GM21619 (cell line): Measurements from ENCODE around the gene HOMEZ.
"Not testable (repeated sequence)": the region's sequence is repeated elsewhere in the genome, so short reads cannot be mapped to it uniquely, and the experiment has no call there.

ENCODE experiments used
- ATAC-seq: cut with Tn5 transposase; IDR thresholded peaks from one replicate; pipeline ENCODE4 v1.9.1; 2021; ENCODE audit not compliant: unreplicated experiment

HOMEZ gene

GRCh38 chr14:23286020-23286901, at the start of gene HOMEZ:
Gene HOMEZ (minus strand): TSS chr14:23286132. CDS start chr14:23285952, 180 bp downstream.
- peak; percentile 96 for ATAC-seq

- ATAC-seq: no peak
Measured at GRCh38 chr14:23335623-23336022, 49.7 kb upstream of the HOMEZ start.

- no peak for ATAC-seq
Measured at GRCh38 chr14:23327947-23328744, 42.2 kb upstream of the HOMEZ start.

- no peak for ATAC-seq
Measured at GRCh38 chr14:23326491-23327332, 40.8 kb upstream of the HOMEZ start.

DNA sequence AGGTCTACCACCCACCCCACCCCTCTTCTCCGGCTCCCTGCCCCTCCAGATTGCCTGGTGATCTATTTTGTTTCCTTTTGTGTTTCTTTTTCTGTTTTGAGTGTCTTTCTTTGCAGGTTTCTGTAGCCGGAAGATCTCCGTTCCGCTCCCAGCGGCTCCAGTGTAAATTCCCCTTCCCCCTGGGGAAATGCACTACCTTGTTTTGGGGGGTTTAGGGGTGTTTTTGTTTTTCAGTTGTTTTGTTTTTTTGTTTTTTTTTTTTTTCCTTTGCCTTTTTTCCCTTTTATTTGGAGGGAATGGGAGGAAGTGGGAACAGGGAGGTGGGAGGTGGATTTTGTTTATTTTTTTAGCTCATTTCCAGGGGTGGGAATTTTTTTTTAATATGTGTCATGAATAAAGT, 39.8 kb upstream of the HOMEZ start:
- ATAC-seq: not testable (repeated sequence)

DNA sequence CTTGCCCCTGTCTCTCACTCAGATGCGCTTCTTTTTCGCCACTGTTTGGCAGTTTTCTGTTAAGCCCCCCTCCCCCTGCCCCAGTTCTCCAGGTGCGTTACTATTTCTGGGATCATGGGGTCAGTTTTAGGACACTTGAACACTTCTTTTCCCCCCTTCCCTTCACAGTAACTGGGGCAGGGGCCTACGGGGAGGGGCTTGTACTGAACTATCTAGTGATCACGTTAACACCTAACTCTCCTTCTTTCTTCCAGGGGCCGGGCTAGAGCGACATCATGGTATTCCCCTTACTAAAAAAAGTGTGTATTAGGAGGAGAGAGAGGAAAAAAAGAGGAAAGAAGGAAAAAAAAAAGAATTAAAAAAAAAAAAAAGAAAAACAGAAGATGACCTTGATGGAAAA, 39.1 kb upstream of the HOMEZ start:
- no peak for ATAC-seq

DNA sequence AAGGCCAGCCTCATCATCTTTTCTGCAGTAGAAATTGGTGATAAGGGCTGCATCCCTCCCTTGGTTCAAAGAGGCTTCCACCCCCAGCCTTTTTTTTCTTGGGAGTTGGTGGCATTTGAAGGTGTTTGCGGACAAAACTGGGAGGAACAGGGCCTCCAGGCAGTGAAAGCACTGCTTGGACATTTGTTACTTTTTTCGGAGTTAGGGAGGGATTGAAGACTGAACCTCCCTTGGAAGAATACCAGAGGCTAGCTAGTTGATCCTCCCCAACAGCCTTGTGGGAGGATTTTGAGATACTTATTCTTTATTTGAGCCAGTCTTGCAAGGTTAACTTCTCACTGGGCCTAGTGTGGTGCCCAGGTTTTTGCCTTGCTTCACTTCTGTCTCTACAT, 38.5 kb upstream of the HOMEZ start:
- no peak for ATAC-seq

DNA sequence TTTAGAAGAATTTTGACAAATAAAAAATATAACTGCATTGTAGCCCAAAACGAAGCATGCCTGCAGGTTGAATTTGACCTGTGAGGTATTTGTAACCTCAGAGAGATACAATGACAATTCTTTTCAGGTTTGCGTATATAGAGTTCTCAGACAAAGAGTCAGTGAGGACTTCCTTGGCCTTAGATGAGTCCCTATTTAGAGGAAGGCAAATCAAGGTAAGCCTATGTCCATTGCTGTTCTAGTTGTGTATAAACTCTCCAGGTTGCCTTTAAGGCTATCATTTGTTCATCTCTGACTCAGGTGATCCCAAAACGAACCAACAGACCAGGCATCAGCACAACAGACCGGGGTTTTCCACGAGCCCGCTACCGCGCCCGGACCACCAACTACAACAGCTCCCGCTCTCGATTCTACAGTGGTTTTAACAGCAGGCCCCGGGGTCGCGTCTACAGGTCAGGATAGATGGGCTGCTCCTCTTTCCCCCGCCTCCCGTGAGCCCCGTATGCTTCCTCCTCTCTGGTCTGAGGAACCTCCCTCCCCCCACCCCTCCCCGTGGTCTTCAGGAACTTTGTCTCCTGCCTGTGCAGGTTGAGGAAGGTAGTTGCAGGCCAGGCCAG, 38.0 kb upstream of the HOMEZ start:
- no peak for ATAC-seq

DNA sequence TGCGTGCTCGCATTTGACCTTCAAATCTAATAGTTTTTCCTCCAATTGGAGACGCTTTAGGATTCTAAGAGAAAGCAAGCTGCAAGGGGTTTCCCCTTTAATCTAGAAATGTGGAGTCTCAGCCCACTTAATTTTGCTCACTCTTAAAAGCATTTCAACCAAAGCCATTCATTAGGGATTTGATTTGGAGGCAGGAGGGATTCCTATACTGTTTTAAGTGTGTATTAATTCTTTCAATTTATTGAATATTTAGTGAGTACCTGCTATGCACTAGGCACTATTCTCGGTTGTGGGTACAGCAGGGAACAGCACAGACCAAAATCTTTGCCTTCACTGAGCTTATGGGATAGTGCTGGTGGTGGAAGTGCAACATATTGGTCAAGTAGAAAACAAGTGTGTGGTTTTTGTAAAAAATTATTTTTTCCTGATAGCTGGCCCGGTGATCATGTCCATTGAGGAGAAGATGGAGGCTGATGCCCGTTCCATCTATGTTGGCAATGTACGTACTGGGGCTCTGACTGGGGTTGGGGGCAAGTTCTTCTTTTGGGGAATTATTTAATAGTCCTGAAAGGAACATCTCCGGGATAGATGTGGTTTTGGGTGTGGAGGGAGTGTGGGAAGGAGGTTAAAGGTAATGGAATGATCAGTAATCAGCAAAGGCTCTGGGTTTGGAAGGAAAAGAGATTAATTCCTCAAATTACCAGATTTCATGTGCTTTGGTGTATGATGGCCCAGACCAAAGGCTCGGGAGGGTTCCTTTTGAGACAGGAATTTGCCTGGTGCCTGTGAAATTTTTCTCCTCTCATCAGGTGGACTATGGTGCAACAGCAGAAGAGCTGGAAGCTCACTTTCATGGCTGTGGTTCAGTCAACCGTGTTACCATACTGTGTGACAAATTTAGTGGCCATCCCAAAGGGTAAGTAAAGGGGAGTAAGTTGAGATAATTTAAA, 36.9 kb upstream of the HOMEZ start:
- no peak for ATAC-seq

GRCh38 chr14:23321572-23322547, 35.9 kb upstream of the HOMEZ start:
- no peak for ATAC-seq

DNA sequence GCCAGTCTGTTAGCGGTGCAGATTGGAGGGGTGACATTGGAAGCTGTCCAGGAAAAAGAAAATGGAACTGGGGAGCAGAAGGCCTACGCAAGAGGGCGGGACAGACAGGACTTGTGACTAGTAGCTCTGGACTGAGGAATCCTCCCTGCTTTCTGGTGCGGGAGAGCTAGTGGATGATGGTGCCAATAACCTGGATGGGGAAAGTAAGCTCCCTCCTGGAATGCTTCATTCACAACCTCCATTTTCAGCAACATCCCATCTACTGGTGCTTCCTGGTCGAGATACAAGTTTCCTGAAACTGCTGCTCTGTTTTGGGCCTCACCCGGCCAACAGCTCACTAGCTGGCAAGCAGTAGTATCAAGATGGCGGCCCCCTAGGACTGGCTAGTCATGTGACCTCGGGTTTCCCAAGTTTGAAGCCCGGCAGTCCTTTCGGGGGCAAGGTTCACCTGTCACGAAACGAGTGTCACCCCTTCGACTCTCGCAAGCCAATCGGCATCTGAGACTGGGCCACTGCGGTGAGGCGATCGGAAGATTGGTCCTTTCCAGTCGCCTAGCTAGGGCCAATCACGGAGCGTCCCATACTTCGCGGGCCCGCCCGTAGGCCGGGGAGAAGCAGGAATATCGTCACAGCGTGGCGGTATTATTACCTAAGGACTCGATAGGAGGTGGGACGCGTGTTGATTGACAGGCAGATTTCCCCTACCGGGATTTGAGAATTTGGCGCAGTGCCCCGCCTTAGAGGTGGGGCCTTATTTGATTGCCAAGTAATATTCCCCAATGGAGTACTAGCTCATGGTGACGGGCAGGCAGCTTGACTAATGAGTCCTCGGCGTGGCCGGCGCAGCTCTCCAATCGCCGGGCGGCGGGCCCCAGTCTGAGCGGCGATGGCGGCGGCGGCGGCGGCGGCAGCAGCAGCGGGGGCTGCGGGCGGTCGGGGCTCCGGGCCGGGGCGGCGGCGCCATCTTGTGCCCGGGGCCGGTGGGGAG, 34.9 kb upstream of the HOMEZ start, which contains the start of gene PABPN1:
Gene PABPN1, plus strand, starts transcription at position 874 of the 988 bp plus-strand sequence. Its CDS starts 13 bp downstream, at position 887.
- peak; percentile 90 for ATAC-seq

DNA sequence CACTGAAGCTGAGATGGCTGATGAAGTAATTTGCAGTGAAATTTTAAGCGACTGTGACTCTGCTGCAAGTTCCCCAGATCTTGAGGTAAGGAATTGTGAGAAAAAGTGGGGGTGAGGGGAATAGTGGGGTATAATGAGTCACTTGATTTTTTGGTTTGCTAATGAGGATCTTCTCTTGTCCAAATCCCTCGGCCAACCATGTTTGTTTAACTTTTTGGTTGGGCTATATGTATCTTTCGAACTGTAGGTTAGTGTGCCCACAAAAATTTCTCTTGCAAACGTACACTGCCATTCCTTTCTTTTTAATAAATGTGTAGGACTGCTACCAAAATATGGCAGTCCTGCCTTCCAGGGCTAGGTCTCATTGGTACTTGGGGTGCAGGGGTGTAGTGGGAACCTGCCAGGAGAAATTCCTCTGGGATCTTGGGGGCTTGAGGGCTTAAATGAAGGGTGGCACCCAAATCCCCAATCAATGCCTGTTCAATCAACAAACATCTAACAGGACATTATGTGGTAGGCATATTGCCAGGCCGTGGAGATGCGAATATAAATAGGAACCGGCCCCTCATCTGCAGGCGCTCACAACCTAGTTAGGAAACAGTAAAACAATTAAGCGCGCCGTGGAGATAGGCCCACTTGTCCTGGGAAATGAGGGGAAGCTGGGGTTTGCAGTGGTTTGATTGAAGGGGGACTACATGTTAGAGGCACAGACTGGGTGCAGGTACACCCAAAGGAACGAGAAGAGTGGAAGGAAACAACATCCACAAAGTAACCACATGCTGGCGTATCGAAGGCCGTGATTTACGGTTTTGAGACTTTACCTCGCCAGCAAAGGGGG, 34.0 kb upstream of the HOMEZ start:
- no peak for ATAC-seq

- ATAC-seq: no peak
Measured at GRCh38 chr14:23316300-23316699, 30.4 kb upstream of the HOMEZ start.

DNA sequence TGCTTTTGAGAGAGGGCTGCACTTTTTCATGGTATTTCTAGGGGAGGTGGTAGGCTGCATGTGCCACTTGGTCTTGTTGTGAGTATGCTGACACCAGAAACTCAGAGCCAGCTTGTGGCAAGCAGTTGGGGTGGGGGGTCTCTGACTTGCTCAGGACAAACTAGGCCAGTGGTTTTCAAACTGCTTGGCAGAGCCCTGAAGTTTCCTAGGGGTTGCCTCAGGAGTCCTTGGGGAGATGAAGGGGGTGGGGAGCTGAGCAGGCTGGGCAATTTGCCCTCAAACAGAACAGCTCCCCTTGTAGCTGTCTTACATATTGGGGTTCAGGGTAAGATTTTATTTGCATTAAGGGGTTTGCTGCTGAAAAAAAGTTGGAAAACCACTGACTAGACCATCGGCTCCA, 24.6 kb upstream of the HOMEZ start:
- no peak for ATAC-seq

DNA sequence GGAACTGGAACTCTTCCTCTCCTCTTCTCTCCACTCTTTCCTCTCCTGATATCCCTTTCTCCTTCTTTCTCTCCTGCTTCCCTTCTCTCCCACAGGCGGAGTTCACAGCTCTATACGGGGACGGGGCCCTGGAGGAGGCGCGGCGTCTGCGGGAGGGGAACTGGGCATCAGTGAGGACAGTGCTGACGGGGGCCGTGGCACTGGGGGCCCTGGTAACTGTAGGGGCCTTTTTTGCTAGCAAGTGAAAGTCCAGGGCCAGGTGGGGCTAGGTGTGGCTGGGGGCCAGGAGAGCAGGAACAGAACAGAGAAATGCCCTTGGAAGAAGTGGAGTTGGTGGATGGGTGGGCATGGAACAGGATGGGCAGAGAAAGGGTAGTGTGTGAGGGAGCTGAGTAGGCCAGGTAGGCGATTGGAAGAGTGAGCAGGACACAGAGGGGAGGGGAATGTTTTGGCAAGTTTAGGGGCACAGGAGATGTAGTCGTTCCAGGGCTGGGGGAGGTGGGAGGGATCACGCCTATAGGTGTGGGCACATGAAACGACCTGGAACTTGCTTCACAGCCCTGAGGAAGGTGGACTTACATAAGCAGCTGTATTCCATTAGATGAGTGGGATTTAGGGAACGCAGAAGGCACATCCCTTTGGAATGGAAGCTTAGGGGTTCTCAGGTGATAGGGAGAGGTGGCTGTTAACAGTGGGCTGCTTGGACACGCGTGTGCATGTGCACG, 23.0 kb upstream of the HOMEZ start:
- no peak for ATAC-seq
